ENCODE results near the gene CHL1.

CHL1 gene, protein sequence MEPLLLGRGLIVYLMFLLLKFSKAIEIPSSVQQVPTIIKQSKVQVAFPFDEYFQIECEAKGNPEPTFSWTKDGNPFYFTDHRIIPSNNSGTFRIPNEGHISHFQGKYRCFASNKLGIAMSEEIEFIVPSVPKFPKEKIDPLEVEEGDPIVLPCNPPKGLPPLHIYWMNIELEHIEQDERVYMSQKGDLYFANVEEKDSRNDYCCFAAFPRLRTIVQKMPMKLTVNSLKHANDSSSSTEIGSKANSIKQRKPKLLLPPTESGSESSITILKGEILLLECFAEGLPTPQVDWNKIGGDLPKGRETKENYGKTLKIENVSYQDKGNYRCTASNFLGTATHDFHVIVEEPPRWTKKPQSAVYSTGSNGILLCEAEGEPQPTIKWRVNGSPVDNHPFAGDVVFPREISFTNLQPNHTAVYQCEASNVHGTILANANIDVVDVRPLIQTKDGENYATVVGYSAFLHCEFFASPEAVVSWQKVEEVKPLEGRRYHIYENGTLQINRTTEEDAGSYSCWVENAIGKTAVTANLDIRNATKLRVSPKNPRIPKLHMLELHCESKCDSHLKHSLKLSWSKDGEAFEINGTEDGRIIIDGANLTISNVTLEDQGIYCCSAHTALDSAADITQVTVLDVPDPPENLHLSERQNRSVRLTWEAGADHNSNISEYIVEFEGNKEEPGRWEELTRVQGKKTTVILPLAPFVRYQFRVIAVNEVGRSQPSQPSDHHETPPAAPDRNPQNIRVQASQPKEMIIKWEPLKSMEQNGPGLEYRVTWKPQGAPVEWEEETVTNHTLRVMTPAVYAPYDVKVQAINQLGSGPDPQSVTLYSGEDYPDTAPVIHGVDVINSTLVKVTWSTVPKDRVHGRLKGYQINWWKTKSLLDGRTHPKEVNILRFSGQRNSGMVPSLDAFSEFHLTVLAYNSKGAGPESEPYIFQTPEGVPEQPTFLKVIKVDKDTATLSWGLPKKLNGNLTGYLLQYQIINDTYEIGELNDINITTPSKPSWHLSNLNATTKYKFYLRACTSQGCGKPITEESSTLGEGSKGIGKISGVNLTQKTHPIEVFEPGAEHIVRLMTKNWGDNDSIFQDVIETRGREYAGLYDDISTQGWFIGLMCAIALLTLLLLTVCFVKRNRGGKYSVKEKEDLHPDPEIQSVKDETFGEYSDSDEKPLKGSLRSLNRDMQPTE (N-terminal part only)
- total RNA-seq, result 0 to 0.07 reads per million in 2 donors

DNA sequence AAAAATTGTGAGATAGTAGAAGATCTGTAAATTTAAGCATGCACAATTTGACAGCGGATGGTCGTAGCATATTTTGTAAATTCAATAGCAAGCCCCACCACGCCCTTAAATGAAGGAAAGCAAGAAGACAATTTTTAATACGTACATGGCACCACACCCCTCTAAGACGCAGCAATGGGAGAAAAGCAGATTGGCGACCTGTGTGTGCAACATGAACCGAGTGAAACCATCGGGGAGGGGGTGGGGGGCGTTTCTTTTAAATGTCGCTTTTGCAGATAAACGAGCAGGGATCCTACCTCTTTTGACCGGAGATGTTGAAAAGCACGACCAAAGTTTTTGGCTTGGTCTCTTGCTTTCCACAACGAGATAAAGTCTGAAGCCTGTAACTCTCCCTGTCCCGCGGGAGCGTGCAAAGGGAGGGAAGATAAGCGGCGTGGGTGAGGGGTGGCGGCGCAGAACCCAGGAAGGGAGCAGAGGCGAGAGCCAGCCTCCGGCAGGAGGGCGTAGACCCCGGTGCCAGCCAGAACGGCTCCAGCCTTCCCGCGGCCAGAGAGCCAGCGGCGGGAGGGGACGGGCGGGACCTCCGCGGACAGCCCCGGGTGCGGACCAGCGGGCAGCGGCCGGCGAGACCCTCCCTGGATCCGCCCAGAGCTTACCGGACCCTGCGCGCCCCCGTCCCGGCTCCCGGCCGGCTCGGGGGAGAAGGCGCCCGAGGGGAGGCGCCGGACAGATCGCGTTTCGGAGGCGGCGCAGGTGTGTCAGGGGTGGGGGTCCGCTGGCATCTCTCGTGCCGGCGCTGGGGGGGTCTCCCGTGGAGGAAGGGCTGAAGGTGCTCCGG, at the start of gene CHL1:
CHL1 (plus strand) TSS at position 453 of the 838 bp plus-strand sequence. CDS start 123,014 bp downstream, outside the sequence.
- no peak for DNase-seq

DNA sequence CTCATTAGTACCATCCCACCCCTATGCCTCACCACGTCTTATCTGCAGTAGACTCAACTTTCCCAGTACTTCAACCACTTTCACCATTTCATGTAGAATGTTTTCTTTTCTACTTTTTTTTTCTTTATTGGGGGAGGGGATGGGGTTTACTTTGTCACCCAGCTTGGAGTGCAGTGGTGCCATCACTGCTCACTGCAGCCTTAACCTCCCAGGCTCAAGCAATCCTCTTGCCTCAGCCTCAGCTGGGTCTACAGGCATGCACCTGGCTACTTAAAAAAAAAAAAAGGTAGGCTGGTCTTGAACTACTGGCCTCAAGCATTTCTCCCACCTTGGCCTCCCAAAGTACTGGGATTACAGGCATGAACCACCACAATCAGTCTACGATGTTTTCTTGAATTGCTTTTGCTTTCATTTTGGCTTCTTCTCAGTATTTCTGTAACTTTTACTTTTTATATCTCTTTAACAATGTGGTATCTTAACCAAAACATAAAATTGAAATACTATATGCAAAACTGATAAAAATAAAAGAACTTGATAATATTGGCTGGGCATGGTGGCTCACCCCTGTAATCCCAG, 44.9 kb upstream of the CHL1 start:
- no peak for DNase-seq

DNA sequence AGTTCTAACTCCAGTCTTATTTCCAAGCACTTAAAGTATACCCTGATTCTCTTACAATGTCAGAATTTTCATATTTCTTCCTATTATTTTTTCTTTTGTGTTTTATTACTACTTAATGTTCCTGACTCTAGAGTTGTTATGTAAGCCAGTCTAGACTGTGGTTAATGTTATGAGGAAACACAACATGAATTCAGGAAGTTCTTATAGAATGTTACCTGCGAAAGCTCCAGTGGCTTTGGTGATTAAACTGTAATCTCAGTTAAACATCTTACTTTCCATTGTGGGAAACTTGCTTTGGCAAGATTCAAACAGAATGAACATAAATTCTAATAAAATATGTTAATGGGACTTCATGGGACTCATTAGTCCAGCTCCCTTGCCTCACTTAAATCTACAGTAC, 36.6 kb upstream of the CHL1 start:
- no peak for DNase-seq

DNA sequence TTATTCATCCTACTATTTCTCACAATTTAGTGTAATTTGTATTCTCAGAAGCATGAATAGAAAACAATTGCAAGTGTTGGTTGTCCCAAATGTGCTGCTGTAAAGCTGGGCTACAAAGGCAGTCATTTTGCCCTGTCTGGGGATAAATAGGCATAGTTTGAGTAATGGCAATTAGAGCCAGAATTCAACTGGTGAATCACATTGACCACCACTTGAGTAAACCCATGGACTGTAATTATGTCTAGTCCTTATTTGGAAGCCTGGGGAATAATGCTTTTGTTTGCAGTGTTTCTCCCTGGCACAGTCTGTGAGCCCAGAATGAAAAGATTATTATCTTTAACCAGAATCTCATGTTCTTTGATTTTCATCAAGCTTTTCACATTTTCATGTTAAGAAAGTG, 30.5 kb upstream of the CHL1 start:
- no peak for DNase-seq

- DNase-seq, result no peak
Measured at GRCh38 chr3:166799-167198, 29.8 kb upstream of the CHL1 start.

DNA sequence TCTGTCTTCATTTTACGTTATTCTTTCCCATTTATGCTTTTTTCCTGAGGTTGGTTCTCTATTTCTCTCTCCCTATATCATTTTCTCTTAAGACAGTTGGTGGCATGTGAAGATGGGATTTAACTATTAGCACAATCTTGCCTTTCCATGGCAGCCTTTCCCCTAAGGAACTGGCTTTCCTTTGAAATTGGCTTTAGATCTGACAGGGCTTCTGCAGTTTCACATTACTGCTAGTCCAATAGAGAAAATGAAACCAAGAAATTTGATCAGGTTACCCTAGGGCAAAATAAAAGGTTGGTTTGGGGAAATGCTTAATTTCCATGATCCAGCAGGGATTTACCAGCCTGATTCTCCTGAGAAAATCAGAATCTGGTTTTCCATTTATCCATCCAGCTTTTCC, 22.7 kb upstream of the CHL1 start:
- DNase-seq, result no peak

DNA sequence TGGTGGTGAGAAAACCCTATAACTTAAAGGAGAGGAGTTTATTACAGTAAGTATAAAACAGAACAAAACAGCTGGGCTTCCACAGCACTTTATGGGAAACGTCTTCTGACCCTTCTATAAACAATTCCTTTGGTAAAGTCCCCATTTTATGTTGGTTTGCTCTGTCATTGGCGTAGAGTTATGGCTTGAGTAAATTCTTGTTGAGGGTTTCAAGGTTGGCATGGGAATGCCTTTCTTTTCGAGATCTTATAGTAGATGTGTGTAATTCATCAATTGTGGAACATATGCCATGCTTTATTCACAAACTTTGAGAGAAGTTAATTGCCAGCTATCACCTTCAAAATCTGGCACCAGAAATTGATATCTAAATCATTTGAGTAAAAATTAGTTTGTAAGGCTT, 11.6 kb upstream of the CHL1 start:
- no peak for DNase-seq

DNA sequence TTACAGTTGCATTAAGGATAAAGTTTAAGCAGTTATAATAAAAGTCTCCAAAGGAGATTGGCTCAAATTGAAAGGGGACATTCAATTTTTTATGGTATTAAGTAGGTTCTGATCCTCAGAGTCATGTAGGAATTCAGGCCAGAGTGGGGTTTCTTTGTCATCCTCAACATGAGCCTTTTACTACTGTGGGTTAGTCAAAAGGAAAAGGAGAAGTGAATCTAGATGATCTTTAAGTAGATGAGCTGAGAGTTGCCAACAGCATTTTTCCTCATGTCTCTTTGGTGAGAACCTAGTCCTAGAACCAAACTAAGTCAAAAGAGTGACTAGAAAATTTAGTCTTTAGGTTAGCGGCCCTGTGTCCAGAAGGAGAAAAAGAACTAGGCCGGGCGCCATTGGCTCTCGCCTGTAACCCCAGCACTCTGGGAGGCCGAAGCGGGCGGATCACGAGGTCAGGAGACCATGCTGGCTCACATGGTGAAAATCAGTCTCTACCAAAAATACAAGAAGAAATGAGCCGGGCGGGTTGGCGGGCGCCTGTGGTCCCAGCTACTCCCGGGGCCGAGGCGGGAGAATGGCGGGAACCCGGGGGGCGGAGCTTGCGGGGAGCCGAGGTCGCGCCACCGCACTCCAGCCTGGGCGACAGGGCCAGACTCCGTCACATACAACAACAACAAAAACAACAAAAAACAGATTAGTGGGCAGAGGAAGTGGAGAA, 4.2 kb upstream of the CHL1 start:
- DNase-seq, result no peak

DNA sequence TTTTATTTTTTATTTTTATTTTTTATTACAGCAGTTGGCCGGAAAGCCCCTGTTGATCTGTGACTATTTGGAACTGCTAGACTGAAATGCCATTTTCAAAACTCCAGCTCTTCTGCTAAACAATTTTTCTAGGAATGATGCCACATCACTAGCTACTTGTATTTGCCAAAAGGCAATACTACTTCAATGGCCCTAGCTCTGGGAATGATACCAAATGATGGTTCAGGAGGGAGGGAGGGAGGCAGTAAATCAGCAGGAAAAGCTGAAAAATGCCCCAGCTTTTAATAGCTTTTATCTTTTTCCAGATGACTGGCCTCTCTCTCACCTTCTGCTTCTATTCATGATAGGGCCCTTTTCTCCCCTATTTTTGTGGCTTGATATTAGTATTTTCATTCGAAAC, 2.6 kb upstream of the CHL1 start:
- DNase-seq, result no peak

DNA sequence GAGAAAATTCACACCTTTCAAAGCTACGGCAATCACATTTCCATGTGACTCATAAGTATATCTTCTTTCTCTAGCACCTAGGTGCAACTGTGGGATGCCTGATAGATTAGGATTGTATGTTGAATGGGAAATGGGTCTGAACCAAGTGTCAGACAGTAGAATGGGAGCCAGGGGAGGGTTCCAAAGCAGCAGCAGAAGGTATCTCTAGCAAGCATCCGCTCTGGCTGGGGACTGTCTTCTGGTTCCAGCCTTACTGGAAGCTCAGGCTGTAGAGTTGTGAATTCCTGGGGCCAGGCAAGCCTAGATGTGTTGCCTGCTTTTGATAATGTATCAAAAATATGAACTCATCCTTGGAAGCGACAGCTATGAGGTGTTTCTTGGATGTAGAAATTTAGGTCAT, 2.1 kb upstream of the CHL1 start:
- no peak for DNase-seq

DNA sequence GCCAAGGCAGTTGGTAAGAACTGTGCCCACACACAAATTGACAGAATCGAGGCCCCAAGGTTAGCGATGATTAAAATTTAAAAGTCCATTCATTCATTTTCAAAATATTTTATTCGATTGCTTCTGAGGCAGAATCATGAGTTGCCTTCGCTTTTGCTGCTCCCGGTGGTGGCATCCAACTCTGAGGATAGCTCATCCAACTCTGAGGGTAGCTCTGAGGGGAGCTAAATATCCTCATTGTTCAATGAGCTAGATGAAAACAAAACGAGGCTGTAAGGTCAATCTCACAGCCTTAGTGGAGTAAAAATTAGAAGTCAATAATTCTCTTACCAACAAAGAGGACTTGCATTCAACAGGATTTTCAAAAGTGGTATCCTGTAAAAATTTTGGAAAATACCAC, 897 bp upstream of the CHL1 start:
- no peak for DNase-seq

GRCh38 chr3:197149-197827, 725 bp downstream of the CHL1 start:
- no peak for DNase-seq

DNA sequence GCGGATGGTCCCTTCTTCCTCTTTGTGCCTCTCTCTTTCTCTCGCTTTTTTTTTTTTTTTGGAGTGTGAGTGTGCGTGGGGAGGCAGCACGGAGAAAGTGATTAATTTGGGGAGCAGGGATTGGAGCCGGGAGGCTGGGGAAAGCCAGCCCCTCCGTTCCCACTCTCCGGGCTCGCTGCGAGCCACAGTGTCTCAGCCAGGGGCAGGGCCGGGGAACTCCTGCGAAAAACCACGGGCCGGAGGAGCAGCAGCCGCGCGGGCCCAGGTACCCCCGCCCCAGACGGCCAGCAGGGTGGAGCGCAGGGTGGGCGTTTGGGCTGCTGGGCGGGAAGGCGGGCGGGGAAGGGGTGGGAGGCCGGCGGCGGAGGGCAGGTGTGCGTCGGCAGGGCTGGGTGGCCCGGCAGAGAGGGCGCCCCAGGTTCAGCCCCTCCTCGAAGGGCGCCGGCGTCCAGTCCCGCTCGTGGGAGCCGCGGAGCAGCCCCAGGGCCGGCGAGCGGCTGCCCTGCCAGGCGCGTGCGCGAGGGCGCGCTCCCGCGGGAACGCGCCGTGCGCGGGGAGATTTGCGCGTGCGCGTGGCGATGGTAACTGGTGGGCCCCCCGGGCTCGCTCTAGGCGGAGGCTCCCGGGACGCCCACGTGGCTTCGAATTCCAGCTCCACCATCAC, 1.4 kb downstream of the CHL1 start:
- no peak for DNase-seq

GRCh38 chr3:199835-200234, 3.3 kb downstream of the CHL1 start:
- no peak for DNase-seq

GRCh38 chr3:200758-201325, 4.3 kb downstream of the CHL1 start:
- no peak for DNase-seq

DNA sequence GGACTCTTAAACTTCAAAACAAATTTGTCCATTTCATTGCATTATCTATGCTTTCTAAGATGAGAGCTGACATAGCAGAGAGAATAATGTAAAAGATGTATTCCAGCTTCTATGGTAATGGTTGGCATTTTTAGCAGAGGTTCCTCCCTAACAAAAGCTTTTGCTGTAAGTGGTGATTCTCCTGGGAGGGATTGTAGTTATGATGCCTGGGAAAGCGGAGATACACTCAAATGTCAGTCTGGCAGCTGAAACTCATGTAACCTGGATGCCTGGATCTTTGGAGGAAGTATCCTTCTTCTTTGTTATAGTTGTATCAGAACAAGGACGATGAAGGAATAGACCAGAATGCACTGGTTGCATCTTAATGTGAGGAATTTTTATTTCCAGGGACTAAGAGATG, 7.5 kb downstream of the CHL1 start:
- DNase-seq, result no peak

DNA sequence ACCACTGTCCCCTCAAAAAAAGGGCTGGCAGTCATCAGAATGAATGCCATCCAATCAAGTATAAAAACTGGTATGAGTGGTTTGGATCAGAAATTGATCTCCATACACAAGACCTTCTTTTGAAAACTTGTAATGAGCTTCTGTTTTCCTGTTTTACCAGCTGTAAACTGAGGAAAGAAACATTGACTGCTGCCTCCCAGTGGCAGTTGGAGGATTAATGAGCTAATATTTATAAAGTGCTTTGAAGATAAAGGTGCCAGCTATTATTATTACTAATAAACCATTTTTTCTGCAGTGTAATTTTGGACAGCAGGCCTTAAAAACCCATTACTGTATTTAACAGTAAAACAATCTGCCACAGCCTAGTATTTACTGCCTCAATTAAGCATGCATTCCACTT, 11.4 kb downstream of the CHL1 start:
- no peak for DNase-seq

DNA sequence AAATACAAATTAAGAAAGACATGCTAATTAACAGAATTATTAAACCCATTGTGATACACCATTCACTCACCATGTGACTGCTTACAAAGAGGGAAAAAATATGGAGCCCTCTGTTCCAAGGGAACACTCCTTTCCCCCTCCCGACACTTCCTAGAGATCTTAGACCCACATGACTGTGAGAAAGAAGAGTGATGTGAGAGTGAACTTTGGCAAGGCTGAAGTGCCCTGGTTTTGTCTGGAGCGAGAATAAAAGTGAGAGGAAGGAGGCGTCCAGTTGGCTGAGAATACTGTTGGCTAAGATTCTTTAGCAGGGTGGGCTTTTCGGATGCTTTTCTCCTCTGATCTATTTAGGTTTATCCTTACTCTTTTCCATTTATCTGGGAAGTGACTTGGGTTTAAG, 14.1 kb downstream of the CHL1 start:
- no peak for DNase-seq

- DNase-seq, result no peak
Measured at GRCh38 chr3:212432-212831, 15.9 kb downstream of the CHL1 start.
